Measurements from ENCODE around the gene OR6J1. TPM values are rescaled to one million over a fixed set of nuclear protein-coding genes. Genes with fewer than 3 reads are reported as not detected.

Gene OR6J1
- total and polyA plus RNA-seq, 10 donors = not detected

GRCh38 chr14:22593601-22594000, 50.6 kb downstream of the OR6J1 start:
- TF ChIP-seq, protein P1, sequence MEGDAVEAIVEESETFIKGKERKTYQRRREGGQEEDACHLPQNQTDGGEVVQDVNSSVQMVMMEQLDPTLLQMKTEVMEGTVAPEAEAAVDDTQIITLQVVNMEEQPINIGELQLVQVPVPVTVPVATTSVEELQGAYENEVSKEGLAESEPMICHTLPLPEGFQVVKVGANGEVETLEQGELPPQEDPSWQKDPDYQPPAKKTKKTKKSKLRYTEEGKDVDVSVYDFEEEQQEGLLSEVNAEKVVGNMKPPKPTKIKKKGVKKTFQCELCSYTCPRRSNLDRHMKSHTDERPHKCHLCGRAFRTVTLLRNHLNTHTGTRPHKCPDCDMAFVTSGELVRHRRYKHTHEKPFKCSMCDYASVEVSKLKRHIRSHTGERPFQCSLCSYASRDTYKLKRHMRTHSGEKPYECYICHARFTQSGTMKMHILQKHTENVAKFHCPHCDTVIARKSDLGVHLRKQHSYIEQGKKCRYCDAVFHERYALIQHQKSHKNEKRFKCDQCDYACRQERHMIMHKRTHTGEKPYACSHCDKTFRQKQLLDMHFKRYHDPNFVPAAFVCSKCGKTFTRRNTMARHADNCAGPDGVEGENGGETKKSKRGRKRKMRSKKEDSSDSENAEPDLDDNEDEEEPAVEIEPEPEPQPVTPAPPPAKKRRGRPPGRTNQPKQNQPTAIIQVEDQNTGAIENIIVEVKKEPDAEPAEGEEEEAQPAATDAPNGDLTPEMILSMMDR (IDR thresholded peaks at IDR 0.05 in 8 of 11, conservative IDR thresholded peaks at IDR 0.05 in 3 of 11) = no peak
- TF ChIP-seq POLR2AphosphoS5 (IDR thresholded peaks at IDR 0.05) (no peak), POLR2A (IDR thresholded peaks at IDR 0.05) (no peak)
- WGBS, 5 donors = 88 to 92% (median 91%) methylated on average over 2 of the region's 2 CpGs
- Histone ChIP-seq H3K4me3 (no peak overlapping the region), H3K4me1 (peaks cover 3 to 26% (median 16%) of the 10 kb centered on the region in 6 donors), H3K36me3 (no peaks in the 10 kb centered on the region), H3K9me3 (no peaks in the 10 kb centered on the region), H3K27ac (no peak overlapping the region), H3K27me3 (replicated peaks in 1 of 7) (no peaks in the 10 kb centered on the region)
- intact Hi-C loops (cut with DNase I; ENCODE audit: low total_unique reads) = loop anchor here (10.0 kb wide), 1 partner anchor 161 kb away; no protein-coding TSS in a partner anchor
- DNase-seq = no peak

DNA sequence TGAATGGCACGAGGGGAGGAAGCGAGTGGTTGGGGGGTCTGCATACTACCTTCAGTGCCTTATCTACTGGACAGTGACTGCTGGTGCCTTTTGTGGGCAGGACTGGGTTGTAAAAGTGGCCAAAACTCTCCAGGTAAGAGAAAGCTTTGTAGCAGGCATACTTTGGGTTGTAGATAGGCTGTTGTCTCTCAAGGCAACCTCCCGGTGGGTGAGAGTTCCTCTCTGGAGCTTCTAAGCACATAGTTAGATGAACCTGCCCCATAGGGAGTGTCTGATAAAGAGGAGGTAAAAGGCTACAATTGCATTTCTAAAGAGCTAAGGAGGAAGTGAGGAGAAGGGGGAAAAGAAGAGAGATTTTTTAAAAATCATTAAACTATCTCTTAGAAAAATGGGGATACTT, 51.0 kb downstream of the OR6J1 start:
- Histone ChIP-seq H3K4me3 (no peak overlapping the region), H3K27ac (no peak overlapping the region), H3K36me3 (no peaks in the 10 kb centered on the region), H3K27me3 (replicated peaks in 1 of 7) (no peaks in the 10 kb centered on the region), H3K9me3 (no peaks in the 10 kb centered on the region), H3K4me1 (peaks cover 5 to 28% (median 19%) of the 10 kb centered on the region in 6 donors)
- intact Hi-C loops (cut with DNase I; ENCODE audit: low total_unique reads) = loop anchor here (10.0 kb wide), 1 partner anchor 162 kb away; no protein-coding TSS in a partner anchor
- WGBS, 5 donors = 65 to 80% (median 75%) methylated on average over 3 of the region's 3 CpGs
- TF ChIP-seq POLR2AphosphoS5 (IDR thresholded peaks at IDR 0.05) (no peak), POLR2A (IDR thresholded peaks at IDR 0.05) (no peak)
- TF ChIP-seq, protein P1 (IDR thresholded peaks at IDR 0.05 in 8 of 11, conservative IDR thresholded peaks at IDR 0.05 in 3 of 11) = no peak
- no peak for DNase-seq

GRCh38 chr14:22589096-22589839, 54.9 kb downstream of the OR6J1 start, which contains the start of gene DAD1:
Gene DAD1, minus strand, starts transcription at chr14:22589224. Its CDS starts 67 bp downstream, at chr14:22589157.
- intact Hi-C loops (cut with DNase I; ENCODE audit: low total_unique reads) = no loop called here

More at GRCh38 chr14:22589096-22589839, 54.9 kb downstream of the OR6J1 start, which contains the start of gene DAD1:
- Histone ChIP-seq H3K27ac (peak within 1 kb of the TSS; percentile 75 to 96 (median 90)), H3K27me3 (replicated peaks in 1 of 7) (no peaks in the 10 kb centered on the region), H3K9me3 (no peaks in the 10 kb centered on the region), H3K4me3 (peak within 1 kb of the TSS; percentile 49 to 82 (median 68)), H3K4me1 (peaks cover 20 to 56% (median 52%) of the 10 kb centered on the region in 6 donors), H3K36me3 (peaks cover 0 to 10% (median 3%) of the 10 kb centered on the region in 6 donors)
- TF ChIP-seq, protein P1 (IDR thresholded peaks at IDR 0.05 in 8 of 11, conservative IDR thresholded peaks at IDR 0.05 in 3 of 11) = no peak
- TF ChIP-seq POLR2AphosphoS5 (IDR thresholded peaks at IDR 0.05) (peak; percentile 97 to 99 (median 98)), POLR2A (IDR thresholded peaks at IDR 0.05) (peak in 1 of 3 donors; percentile 89)
- DNase-seq = peak; percentile 98
- WGBS, 5 donors = 0 to 1% (median 0%) methylated on average over 23 to 44 of the region's 44 CpGs

Measured in spleen (tissue), 11 donors.